ENCODE results near the gene FBXL4.

Gene FBXL4

GRCh38 chr6:98827295-98828159 is 120.2 kb downstream of the FBXL4 start:
- no peak for DNase-seq (ENCODE audit: low read depth in 1 of 2, low spot score in 1 of 2)

- DNase-seq (ENCODE audit: low read depth in 1 of 2, low spot score in 1 of 2), result no peak
These were observed 122.0 kb downstream of the FBXL4 start for GRCh38 chr6:98825600-98826230.

GRCh38 chr6:98824902-98825599 is 122.7 kb downstream of the FBXL4 start:
- no peak for DNase-seq (ENCODE audit: low read depth in 1 of 2, low spot score in 1 of 2)

DNA sequence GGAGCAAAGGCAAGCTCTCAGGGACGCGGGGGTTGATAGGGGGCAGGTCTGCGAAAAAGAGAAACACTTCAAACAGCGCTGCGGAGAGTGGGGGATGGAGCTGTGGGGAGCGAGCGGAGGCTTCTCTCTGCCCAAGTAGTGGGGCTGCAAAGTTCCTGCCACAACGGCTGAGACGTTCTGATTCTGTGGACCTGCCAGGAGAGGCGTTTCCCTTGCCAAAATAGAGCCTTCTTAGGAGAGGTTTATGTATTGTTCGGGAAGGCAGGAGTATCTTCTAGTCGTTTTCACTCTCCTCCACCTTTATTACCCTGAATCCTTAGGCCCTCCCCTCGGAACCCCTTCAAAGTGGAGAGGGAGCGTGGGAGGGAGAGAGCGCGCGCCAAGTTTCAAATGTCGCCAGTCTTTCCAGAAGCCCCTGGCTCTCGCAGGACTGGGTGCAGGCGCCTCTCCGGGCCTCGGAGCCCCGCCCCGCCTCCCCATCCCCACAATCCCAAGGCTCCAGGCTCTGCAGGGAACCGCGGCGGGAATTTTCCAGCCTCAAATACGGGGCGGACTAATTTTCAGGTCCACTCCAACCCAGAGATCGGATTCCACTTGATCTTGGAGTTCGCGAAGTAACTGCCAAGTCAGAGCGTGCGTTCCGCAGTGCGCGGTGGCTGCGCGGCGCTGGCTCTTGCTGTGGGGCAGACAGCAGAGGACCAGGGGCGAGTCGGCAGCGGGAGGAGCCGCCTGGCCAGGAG is 123.4 kb downstream of the FBXL4 start:
- no peak for DNase-seq (ENCODE audit: low read depth in 1 of 2, low spot score in 1 of 2)

- no peak for DNase-seq (ENCODE audit: low read depth in 1 of 2, low spot score in 1 of 2)
These were observed 124.2 kb downstream of the FBXL4 start for GRCh38 chr6:98823428-98824161.

DNA sequence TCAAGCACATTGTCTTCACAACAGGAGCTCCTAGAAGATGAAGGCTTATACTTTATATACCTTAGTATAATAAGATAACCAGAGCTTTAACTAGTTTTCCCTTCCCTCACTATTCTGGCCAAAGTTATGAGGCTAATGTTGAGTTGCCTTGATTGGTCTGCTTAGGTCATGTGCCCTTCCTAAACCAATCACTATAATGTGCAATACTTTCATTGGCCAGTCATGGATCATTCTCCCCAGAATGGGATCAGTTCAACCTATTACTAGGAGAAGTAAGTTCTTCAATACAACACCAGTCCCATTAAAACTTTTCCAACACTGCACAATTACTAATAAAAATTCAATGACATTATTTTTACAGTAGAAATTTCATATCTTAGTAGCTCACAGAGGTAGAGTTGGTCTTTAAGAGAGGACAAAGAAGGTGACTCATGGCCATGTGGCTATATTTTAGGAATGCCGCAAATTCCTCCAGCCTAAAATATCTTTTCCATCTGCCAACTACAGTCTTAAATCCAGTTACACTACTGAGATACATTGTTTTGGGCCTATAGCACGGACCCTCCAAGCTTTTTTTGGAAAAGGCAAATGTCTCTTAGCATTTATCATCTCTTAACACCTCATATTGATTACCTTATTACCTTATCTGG is 125.9 kb downstream of the FBXL4 start:
- DNase-seq (ENCODE audit: low read depth in 1 of 2, low spot score in 1 of 2), result no peak

All from stimulated activated CD4-positive, alpha-beta T cell treated with anti-CD3 and anti-CD28 coated beads, Interleukin-15, amount 100 ng/mL, for 1 hour (primary cell).